ENCODE measurements around the gene AKR1C4.
"Not testable (repeated sequence)": the region's sequence is repeated elsewhere in the genome, so short reads cannot be mapped to it uniquely, and the experiment has no call there.

AKR1C4 gene

GRCh38 chr10:5209776-5210175 is 13.1 kb downstream of the AKR1C4 start:
- not testable (repeated sequence) for DNase-seq

GRCh38 chr10:5210261-5210660 is 13.6 kb downstream of the AKR1C4 start:
- not testable (repeated sequence) for DNase-seq

- no peak for DNase-seq
Measured at GRCh38 chr10:5211696-5212536, 15.3 kb downstream of the AKR1C4 start.

- no peak for DNase-seq
Measured at GRCh38 chr10:5216801-5217200, 20.2 kb downstream of the AKR1C4 start.

- no peak for DNase-seq
Measured at GRCh38 chr10:5219262-5219661, 22.6 kb downstream of the AKR1C4 start.

- not testable (repeated sequence) for DNase-seq
Measured at GRCh38 chr10:5222942-5223341, 26.3 kb downstream of the AKR1C4 start.

GRCh38 chr10:5229019-5229418 is 32.4 kb downstream of the AKR1C4 start:
- no peak for DNase-seq

- DNase-seq, result no peak
Measured at GRCh38 chr10:5233324-5233723, 36.7 kb downstream of the AKR1C4 start.

GRCh38 chr10:5234106-5234860 is 37.6 kb downstream of the AKR1C4 start:
- DNase-seq, result peak; percentile 83 to 87

- not testable (repeated sequence) for DNase-seq
Measured at GRCh38 chr10:5237541-5237940, 40.9 kb downstream of the AKR1C4 start.

GRCh38 chr10:5242585-5242984 is 45.9 kb downstream of the AKR1C4 start:
- DNase-seq, result no peak

GRCh38 chr10:5243521-5243987 is 46.9 kb downstream of the AKR1C4 start:
- DNase-seq, result no peak

GRCh38 chr10:5252177-5253037 is 55.8 kb downstream of the AKR1C4 start:
- no peak for DNase-seq

GRCh38 chr10:5254488-5254887 is 57.9 kb downstream of the AKR1C4 start:
- no peak for DNase-seq

GRCh38 chr10:5257768-5258167 is 61.1 kb downstream of the AKR1C4 start:
- DNase-seq, result not testable (repeated sequence)

GRCh38 chr10:5259132-5259951 is 62.7 kb downstream of the AKR1C4 start:
- DNase-seq, result no peak

GRCh38 chr10:5259952-5260578 is 63.4 kb downstream of the AKR1C4 start:
- no peak for DNase-seq

GRCh38 chr10:5260828-5261227 is 64.2 kb downstream of the AKR1C4 start:
- DNase-seq, result no peak

- DNase-seq, result no peak
Measured at GRCh38 chr10:5265139-5265538, 68.5 kb downstream of the AKR1C4 start.

GRCh38 chr10:5266351-5266750 is 69.7 kb downstream of the AKR1C4 start:
- no peak for DNase-seq

- DNase-seq, result no peak
Measured at GRCh38 chr10:5266804-5267203, 70.2 kb downstream of the AKR1C4 start.

- DNase-seq, result no peak
Measured at GRCh38 chr10:5268234-5268633, 71.6 kb downstream of the AKR1C4 start.
